ENCODE measurements around the gene IGSF9B. TPM values are rescaled to one million over a fixed set of nuclear protein-coding genes. Genes with fewer than 3 reads are reported as not detected.

Gene IGSF9B
- total RNA-seq, 2 donors from 2014 or later, result 25.4 to 279 TPM

DNA sequence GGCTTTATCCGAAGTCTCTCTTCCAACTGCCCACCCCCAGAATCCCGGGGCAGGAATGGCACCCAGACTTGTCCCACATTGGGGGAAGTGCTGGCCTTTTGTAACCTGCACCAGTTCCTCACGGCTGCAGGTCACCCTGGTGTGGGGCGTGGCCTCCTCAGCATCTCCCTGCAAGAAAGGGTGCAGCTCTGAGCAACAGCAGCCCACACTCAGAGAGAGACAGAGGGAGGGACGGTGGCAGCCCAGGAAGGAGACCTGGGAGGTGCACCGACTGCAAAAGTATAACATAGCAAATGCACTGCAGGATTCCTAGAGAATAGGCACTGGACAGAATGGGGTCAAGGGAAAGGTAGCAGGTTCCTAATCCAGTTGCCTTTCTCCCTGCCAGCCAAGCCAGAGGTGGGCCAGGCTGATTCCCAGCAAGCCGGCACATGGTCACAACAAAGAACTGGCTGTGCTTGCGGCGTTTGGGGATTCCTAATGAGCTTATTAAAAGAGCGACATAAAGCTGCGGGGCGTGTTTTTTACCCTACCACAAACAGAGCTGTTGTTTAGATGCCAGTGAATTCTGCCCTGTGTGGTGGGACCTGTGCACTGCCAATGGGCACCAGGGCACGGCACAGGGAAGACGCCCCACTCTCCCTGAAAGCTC, 18.2 kb upstream of the IGSF9B start:
- Mint-ChIP-seq H3K36me3 (ENCODE audit: low read depth) (no peaks in the 10 kb centered on the region), H3K4me3 (no peak overlapping the region), H3K27ac (no peak overlapping the region), H3K27me3 (peaks cover 27% of the 10 kb centered on the region), H3K4me1 (no peaks in the 10 kb centered on the region), H3K9me3 (no peaks in the 10 kb centered on the region)
- ATAC-seq (replicated peaks), result no peak

DNA sequence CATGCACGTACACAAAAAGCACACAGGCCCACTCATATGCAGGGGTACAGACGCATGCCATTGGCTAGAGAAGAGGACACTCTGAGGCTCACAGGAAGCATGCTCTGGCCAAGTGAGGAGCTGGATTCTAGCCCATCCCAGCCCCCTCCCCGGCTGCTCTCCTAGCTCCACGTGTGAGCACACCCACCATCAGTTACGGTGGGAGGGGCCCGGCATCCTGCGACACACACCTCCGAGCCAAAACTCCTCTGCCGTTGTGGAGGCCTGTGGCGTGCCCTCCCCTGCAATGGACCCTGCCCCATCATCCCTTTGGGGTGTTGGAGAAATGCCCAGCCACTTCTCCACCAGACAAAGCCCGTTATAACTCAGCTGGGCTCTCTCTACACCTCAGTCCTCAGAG, 15.1 kb upstream of the IGSF9B start:
- H3K9me3 Mint-ChIP-seq, result no peaks in the 10 kb centered on the region
- ATAC-seq (replicated peaks), result no peak
- H3K27ac Mint-ChIP-seq, result no peak overlapping the region
- H3K27me3 Mint-ChIP-seq, result peaks cover 28% of the 10 kb centered on the region
- H3K4me3 Mint-ChIP-seq, result no peak overlapping the region
- H3K36me3 Mint-ChIP-seq (ENCODE audit: low read depth), result no peaks in the 10 kb centered on the region
- H3K4me1 Mint-ChIP-seq, result peaks cover 7% of the 10 kb centered on the region

DNA sequence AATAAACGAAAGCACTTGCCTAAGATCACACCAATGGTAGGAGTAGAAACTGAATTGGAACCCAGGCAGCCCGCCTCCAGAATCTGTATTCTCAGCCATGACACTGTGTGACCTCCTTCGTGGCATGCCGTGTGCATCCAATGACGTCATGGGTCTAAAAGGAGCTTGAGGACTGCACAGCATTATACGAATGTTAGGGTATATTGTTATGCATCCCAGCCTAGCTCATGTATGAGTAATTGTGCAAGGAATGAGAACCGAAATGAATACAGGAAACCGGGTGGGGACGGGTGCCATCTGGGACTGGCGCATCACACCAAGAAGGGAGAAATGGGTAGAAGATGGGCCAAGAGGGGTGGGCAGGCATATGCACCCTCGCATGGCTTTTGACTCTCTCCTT, 12.3 kb upstream of the IGSF9B start:
- no peak overlapping the region for H3K27ac Mint-ChIP-seq
- H3K4me1 Mint-ChIP-seq, result peaks cover 7% of the 10 kb centered on the region
- H3K27me3 Mint-ChIP-seq, result peaks cover 21% of the 10 kb centered on the region
- H3K9me3 Mint-ChIP-seq, result no peaks in the 10 kb centered on the region
- peak; percentile 56 for ATAC-seq (replicated peaks)
- no peak overlapping the region for H3K4me3 Mint-ChIP-seq
- H3K36me3 Mint-ChIP-seq (ENCODE audit: low read depth), result no peaks in the 10 kb centered on the region

DNA sequence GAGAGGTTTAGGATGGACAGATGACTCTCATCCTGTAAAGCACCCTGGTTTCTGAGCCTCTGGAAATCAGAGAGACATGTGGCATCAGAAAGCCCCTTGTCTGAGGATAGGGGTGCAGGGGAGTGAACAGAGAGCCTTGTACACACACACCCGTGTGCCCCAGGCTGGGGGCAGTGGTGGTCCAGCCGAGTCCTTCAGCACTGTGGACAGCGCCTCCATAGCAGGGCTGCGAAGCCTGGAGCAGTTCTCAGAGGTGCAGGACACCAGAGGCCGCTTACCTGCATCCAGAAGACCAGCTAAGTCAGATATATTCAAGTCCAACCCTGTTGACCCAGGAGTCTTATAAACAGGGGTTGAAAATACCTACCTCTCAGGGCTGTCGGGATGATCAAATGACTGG, 11.5 kb upstream of the IGSF9B start:
- Mint-ChIP-seq H3K36me3 (ENCODE audit: low read depth) (no peaks in the 10 kb centered on the region), H3K4me3 (peak overlapping the region; percentile 80), H3K9me3 (no peaks in the 10 kb centered on the region), H3K27ac (no peak overlapping the region), H3K27me3 (peaks cover 20% of the 10 kb centered on the region), H3K4me1 (peaks cover 7% of the 10 kb centered on the region)
- no peak for ATAC-seq (replicated peaks)

DNA sequence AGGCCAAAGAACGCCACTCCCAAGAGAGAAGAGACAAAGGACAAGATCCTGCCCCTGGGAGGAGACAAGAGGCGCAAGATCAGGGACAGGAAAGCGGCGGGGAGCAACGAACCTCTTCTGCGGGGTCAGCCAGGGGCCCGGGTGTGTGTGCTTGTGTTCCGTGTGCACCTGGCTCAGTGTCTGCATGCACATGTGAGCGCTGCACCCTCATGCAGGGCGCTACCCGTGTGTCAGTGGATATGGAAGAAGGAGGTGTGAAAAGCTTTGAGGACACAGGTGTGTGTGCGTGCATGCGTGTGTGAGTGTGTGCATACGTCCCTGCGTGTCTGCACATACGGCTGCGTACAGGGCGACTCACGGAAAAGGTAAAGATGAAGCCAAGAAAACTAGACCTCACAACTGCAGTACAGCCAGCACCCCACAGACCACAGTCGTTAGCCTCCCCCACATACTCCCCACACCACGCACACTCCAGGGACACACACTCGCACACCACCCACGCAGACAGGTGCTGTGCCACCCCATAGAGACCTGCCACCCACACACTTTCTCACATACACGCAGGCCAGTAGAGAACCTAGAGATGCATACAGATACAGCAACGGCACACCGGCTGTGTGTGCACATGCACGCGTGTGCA, 11.0 kb upstream of the IGSF9B start:
- peaks cover 7% of the 10 kb centered on the region for H3K4me1 Mint-ChIP-seq
- ATAC-seq (replicated peaks), result peak; percentile 4
- peaks cover 17% of the 10 kb centered on the region for H3K27me3 Mint-ChIP-seq
- H3K27ac Mint-ChIP-seq, result peak overlapping the region; percentile 60
- no peaks in the 10 kb centered on the region for H3K9me3 Mint-ChIP-seq
- peak overlapping the region; percentile 80 for H3K4me3 Mint-ChIP-seq
- no peaks in the 10 kb centered on the region for H3K36me3 Mint-ChIP-seq (ENCODE audit: low read depth)

DNA sequence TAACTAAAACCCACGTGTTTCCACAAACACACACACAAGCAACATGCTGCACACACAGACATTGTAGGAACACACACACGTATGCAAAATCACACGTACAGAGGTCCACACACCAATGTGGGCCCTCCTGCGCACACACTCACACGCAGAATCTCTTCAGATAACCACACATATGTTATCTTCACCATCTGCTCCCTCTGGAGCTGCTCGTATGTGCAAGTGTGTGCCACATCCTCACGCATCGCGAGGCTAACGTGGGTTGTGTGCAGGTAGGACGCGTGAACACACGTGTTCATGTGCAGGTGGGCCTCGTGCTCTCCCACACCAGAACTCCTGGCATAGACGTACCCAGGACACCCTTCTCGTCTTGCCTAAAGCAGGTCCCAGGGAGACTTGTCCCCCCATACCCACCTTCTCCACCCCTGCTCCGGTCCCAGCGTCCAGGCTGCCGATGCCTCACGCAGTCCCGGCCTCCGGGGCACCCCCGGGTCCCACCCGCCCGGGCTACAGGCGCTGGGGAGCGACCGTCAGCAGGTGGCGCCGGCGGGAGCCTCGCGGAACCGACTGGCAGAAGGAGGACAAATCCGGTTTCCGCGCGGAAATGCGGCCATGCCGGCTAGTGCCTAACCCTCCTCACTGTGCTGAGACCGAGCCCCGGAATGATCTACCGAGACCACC, 10.3 kb upstream of the IGSF9B start:
- no peaks in the 10 kb centered on the region for H3K9me3 Mint-ChIP-seq
- H3K27ac Mint-ChIP-seq, result peak overlapping the region; percentile 60
- peaks cover 8% of the 10 kb centered on the region for H3K4me1 Mint-ChIP-seq
- H3K27me3 Mint-ChIP-seq, result peaks cover 10% of the 10 kb centered on the region
- no peaks in the 10 kb centered on the region for H3K36me3 Mint-ChIP-seq (ENCODE audit: low read depth)
- peak; percentile 82 for ATAC-seq (replicated peaks)
- peak overlapping the region; percentile 80 for H3K4me3 Mint-ChIP-seq

DNA sequence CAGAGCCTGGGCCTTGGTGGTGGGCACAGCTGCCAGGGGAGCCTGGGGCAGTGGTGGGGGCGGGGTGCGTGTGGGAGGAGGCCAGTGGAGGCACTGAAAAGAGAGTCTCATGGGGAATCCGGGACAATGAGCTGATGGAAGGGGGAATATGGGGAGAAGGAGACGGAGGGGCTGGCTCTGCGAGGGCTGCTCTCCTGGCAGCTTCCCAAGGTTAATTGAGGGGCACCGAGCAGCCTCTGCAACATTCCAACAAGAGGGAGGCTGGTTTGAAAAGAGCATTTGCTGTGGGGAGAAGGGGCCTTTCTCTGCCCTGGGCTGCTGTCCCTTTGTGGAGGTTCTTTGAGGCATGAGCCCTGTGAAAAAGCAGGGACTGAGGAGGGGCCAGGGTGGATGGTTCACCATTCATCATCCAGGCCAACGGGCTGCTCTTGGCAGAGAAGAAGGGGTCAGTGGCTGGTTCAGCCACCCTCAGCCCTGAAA, 9.4 kb upstream of the IGSF9B start:
- H3K4me3 Mint-ChIP-seq, result no peak overlapping the region
- peaks cover 10% of the 10 kb centered on the region for H3K27me3 Mint-ChIP-seq
- H3K4me1 Mint-ChIP-seq, result peaks cover 14% of the 10 kb centered on the region

DNA sequence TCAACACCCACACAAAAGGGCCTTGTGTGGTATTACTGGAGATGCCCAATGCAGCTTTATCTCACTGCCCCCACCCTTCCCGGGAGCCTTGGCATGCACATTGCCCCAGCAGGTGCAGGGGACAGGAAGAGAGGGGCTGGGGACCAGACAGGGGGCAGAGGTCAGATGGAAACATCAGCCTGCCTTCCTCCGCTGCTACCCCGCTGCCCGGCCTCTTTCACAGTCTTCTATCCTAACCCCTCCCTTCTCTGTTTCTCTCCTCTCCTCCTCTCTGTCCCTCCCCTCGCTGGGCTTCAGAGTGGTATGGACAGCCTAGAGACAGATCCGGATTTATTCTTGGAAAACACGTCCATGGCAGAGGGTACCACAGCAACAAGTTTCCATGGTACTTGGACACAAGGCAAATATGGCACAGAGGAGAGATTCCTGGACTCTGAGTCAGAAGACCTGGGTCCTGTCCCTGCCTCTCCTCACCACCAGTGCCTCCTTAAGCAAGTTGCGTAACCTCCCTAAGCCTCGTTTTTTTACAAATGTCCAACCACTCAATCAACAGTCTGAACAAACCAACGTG, 8.3 kb upstream of the IGSF9B start:
- Mint-ChIP-seq H3K36me3 (ENCODE audit: low read depth) (no peaks in the 10 kb centered on the region), H3K27me3 (peaks cover 7% of the 10 kb centered on the region), H3K27ac (no peak overlapping the region), H3K4me1 (peaks cover 14% of the 10 kb centered on the region), H3K9me3 (no peaks in the 10 kb centered on the region), H3K4me3 (no peak overlapping the region)
- no peak for ATAC-seq (replicated peaks)

More for the DNA sequence above, 9.4 kb upstream of the IGSF9B start:
- Mint-ChIP-seq H3K27ac (no peak overlapping the region), H3K9me3 (no peaks in the 10 kb centered on the region), H3K36me3 (ENCODE audit: low read depth) (no peaks in the 10 kb centered on the region)
- no peak for ATAC-seq (replicated peaks)

DNA sequence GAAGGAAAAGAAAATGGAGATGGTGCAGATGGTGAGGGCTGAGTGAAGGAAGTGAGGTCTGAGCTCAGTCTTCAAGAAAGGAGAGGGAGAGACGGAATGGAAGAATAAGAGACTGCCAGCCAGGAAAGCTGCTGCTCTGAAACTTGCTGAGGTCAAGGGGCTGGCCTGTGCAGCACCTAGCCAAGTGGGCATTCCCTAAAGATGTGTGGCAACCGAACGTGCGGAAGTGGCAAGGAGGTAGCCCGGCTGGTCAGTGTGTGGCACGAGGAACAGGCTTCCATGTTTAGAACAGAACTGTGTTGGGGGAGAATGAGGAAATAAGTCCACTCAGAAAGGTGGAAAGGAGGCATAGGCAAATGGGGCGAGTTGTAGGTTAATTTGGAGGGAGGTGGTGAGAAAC, 7.6 kb upstream of the IGSF9B start:
- Mint-ChIP-seq H3K9me3 (no peaks in the 10 kb centered on the region), H3K4me1 (peaks cover 14% of the 10 kb centered on the region), H3K27ac (peak overlapping the region; percentile 17), H3K36me3 (ENCODE audit: low read depth) (no peaks in the 10 kb centered on the region), H3K27me3 (peaks cover 5% of the 10 kb centered on the region), H3K4me3 (no peak overlapping the region)
- ATAC-seq (replicated peaks), result no peak

DNA sequence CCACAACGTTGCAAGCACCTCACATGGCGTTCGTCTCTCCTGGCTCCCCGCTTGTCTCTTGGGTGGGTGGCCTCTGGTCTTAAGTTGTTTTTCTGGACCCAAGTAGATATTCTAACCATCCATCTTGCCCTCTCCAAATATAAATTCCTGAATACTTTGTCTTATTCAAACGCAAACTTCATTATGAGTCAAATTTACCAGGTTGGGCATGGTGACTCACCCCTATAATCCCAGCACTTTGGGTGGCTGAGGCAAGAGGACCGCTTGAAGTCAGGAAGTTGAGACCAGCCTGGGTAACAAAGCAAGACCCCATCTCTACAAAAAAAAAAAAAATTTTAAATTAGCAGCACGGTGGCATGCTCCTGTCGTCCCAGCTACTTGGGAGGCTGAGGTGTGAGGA, 5.1 kb upstream of the IGSF9B start:
- Mint-ChIP-seq H3K4me3 (no peak overlapping the region), H3K27me3 (peaks cover 5% of the 10 kb centered on the region), H3K9me3 (no peaks in the 10 kb centered on the region), H3K4me1 (peaks cover 14% of the 10 kb centered on the region), H3K27ac (no peak overlapping the region), H3K36me3 (ENCODE audit: low read depth) (no peaks in the 10 kb centered on the region)
- ATAC-seq (replicated peaks), result no peak

DNA sequence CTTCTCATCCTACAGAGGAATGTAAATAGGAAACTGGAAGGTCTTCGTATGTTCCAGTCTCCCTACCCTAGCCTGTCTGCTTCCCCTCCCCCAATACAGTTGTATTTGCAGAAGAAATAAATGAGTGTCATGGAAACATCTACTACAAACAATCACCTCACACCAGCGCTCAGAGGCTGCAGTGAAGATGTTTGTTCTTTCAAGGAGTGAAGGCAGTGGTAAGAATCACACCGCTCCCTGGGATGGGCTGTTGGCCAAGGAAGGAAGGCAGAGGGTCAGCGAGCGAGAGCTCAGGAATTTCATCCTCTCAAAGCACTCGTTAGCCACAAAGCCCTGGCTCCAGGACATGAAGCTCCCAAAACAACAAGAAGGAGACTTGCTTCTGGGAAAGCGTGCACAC, 1.1 kb upstream of the IGSF9B start:
- Mint-ChIP-seq H3K9me3 (no peaks in the 10 kb centered on the region), H3K27me3 (peaks cover 4% of the 10 kb centered on the region), H3K27ac (peak overlapping the region; percentile 70), H3K36me3 (ENCODE audit: low read depth) (peaks cover 28% of the 10 kb centered on the region), H3K4me1 (peaks cover 32% of the 10 kb centered on the region), H3K4me3 (peak overlapping the region; percentile 83)
- no peak for ATAC-seq (replicated peaks)

DNA sequence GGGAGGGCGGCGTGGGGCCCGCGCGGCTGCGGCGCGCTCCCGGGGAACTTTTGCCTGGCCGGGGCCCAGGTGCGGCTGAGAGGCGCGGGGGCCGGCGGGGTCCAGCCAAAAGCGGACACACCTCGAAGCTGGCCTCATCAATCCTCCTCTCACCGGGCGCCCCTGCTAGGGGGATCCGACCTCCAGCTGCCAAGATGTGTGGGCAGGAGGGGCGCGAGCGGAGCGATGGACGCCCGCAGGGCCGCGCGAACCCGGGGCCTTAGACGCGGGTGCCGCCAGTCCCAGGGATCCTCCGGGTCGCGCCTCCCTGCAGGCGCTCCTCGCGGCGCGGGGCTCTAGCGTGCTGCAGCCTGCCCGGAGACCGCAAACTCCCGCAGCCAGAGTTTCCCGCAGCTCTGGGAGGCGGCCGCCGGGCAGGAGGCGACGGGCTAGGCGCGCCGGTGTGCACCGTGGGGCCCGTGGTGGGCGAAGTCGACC, 785 bp downstream of the IGSF9B start:
- Mint-ChIP-seq H3K4me3 (peak overlapping the region; percentile 95), H3K36me3 (ENCODE audit: low read depth) (peaks cover 28% of the 10 kb centered on the region), H3K27ac (peak overlapping the region; percentile 87), H3K9me3 (no peaks in the 10 kb centered on the region), H3K27me3 (peaks cover 4% of the 10 kb centered on the region), H3K4me1 (peaks cover 25% of the 10 kb centered on the region)
- ATAC-seq (replicated peaks), result no peak

DNA sequence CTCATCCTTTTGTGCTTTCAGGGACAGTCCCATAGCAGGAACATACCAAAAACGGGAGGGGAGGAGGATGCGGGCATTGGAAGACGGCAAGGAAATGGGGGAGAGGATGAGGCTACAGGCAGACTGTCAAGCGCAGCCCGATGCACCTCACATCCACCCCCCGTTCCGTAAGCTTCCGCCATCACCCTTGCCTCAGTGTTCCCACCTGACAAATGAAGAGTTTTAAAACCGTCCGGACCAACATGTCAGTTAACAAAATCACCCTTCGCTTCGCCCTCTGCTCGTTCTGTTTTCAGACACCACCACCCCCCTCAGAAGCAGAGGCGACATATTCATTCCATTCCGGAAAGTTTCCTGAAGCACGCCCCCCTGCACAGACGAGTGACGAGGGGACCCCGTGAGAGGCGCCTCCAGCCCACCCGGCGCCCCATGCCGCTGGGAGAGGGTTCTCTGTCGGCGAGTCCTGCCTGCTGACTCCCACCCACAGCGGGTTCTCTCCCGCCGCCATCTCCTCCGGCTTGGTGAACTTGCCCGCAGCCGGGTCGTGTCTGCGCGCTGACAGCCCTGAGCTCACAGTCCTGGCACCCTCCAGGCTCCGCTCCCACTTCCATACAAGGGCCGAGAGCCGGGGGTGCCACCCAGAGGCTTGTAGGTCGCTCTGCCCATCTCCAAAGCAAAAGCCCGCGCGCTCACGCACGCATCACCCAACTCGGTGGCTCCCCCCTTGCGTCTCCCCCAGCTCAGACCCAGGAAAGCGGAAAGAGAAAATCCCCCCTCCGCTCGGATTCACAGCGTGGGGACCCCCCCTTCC, 1.5 kb downstream of the IGSF9B start:
- Mint-ChIP-seq H3K27me3 (peaks cover 4% of the 10 kb centered on the region), H3K4me3 (peak overlapping the region; percentile 95), H3K4me1 (peaks cover 25% of the 10 kb centered on the region), H3K36me3 (ENCODE audit: low read depth) (peaks cover 28% of the 10 kb centered on the region), H3K27ac (peak overlapping the region; percentile 87), H3K9me3 (no peaks in the 10 kb centered on the region)
- ATAC-seq (replicated peaks), result peak; percentile 27

DNA sequence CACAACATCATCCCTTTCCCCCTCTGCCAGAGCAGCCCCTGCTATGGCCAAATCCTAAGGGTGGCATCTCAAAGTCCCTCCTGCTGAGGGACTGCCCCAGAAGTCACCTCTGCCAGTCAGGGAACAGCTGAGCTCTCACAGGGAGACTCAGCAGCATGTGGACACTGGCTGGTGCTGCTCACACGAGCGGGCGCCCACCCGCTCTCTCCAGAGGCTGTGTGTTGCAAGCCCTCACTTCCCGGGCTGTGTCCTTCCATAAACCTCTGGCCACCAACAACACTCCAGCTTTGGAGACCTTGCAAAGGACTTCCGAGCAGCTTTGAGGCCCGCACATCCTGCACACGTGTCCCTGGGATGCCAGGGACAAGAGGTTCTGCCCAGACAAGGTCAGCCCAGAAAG, 2.8 kb downstream of the IGSF9B start:
- Mint-ChIP-seq H3K27me3 (peaks cover 4% of the 10 kb centered on the region), H3K4me3 (peak overlapping the region; percentile 95), H3K9me3 (no peaks in the 10 kb centered on the region), H3K36me3 (ENCODE audit: low read depth) (peaks cover 28% of the 10 kb centered on the region), H3K4me1 (peaks cover 36% of the 10 kb centered on the region), H3K27ac (peak overlapping the region; percentile 28)
- no peak for ATAC-seq (replicated peaks)
